B cell (primary cell): Measurements from ENCODE around the gene BCDIN3D.

Source experiments
- EZH2 ChIP-seq: IDR thresholded peaks from 2 replicates; pipeline ENCODE4 v1.6.1; 2012; ENCODE audit warnings: borderline replicate concordance, low read depth, mild to moderate bottlenecking, moderate library complexity, low read length; ENCODE audit not compliant: insufficient read depth, poor library complexity, severe bottlenecking
- TF ChIP-seq, protein P1 (sequence below): fragments of 200-600 bp; IDR thresholded peaks from one replicate; pipeline ENCODE4 v1.8.0; 2022; ENCODE audit warnings: antibody characterized with exemption, mild to moderate bottlenecking

- TF ChIP-seq, protein P1, sequence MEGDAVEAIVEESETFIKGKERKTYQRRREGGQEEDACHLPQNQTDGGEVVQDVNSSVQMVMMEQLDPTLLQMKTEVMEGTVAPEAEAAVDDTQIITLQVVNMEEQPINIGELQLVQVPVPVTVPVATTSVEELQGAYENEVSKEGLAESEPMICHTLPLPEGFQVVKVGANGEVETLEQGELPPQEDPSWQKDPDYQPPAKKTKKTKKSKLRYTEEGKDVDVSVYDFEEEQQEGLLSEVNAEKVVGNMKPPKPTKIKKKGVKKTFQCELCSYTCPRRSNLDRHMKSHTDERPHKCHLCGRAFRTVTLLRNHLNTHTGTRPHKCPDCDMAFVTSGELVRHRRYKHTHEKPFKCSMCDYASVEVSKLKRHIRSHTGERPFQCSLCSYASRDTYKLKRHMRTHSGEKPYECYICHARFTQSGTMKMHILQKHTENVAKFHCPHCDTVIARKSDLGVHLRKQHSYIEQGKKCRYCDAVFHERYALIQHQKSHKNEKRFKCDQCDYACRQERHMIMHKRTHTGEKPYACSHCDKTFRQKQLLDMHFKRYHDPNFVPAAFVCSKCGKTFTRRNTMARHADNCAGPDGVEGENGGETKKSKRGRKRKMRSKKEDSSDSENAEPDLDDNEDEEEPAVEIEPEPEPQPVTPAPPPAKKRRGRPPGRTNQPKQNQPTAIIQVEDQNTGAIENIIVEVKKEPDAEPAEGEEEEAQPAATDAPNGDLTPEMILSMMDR = no peak
- no peak for TF ChIP-seq EZH2
These were observed 21.8 kb upstream of the BCDIN3D start for GRCh38 chr12:49864798-49865090.
